ENCODE measurements around the gene HOXB9.
A peak's percentile ranks its signal among the peaks of the same experiment; 100 is the strongest.

The HOXB9 gene

GRCh38 chr17:48626245-48627117 is at the start of gene HOXB9:
Gene HOXB9 (minus strand): TSS chr17:48626358. CDS start chr17:48626269, 89 bp downstream.
- peak in 1 of 2 donors; percentile 37 for DNase-seq (ENCODE audit: low read depth in 2 of 2)

DNA sequence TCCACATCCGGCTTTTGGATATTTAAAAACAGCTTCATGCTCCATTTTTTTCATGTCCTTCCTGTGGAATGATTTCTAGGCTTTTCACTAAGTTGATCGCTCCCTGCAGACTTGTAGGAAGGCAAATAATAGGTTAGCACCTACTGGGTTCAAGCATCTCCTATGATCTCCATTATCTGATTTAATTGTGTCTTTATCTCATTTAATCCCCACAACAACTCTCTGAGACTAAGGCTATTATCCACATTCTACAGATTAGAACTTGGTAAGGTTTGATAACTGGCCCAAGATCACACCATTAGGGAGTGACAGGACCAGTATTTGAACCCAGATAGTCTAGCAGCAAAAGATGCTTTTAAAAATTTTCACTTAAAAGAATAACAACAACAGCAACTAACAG is 46.2 kb upstream of the HOXB9 start:
- DNase-seq (ENCODE audit: low read depth in 2 of 2): no peak

- DNase-seq (ENCODE audit: low read depth in 2 of 2): peak; percentile 21 to 35
Measured at GRCh38 chr17:48671697-48672171, 45.6 kb upstream of the HOXB9 start.

- DNase-seq (ENCODE audit: low read depth in 2 of 2): no peak
Measured at GRCh38 chr17:48663134-48663924, 37.2 kb upstream of the HOXB9 start.

GRCh38 chr17:48655913-48656312 is 29.8 kb upstream of the HOXB9 start:
- no peak for DNase-seq (ENCODE audit: low read depth in 2 of 2)

GRCh38 chr17:48649741-48650140 is 23.6 kb upstream of the HOXB9 start:
- DNase-seq (ENCODE audit: low read depth in 2 of 2): no peak

DNA sequence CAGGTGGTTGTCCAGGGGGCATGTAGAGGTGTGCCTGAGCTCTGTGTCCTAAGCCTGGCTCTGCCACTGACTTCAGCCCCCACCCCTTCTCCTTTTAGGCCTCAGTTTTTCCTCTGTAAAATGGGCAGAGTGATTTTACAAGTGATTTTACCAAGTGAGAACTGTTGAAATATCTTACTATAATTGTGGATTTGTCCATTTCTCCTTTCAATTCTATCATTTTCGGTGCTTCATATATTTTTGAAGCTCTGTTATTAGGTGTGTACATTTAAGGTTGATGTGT is 21.7 kb upstream of the HOXB9 start:
- no peak for DNase-seq (ENCODE audit: low read depth in 2 of 2)

DNA sequence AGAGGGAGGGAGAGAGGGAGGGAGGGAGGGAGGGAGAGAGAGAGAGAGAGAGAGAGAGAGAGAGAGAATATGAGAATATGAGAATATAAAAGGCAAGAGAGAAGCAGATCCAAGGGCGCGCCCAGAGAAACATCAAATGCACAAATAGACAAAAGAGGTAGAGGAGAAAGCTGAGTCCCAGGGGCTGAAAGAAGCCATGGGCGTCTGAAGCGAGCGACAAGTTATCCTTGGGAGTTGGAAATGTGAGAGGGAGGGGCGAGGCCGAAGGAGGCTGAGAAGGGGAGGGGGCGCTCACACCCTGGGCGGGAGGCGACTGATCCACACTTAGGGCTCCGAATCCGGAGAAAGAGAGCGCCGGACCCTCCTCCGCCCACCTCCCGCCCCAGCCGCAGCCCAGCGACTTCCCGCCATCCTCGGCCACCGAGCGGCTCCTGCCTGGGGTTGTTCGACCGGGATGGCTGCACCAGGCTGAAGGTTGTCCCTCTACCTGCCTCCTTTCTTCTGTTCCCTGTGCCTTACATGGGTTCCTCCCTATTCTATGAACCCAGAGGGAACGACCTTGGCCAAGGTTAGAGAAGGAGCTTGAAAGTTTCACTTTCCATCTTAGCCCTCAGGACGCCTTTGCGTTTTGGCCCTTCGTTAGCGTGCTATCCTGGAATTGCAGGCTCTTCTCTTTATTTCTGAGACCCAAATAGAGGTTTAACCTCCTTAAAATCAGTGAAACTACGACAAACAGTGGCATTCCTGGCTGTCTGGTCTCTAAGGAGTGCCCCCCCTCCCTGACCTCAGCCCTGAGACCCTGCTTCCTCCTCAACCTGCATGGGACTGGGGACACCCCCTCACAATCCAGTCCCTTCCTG is 21.2 kb upstream of the HOXB9 start:
- no peak for DNase-seq (ENCODE audit: low read depth in 2 of 2)

GRCh38 chr17:48646183-48647102 is 20.3 kb upstream of the HOXB9 start:
- DNase-seq (ENCODE audit: low read depth in 2 of 2): no peak

DNA sequence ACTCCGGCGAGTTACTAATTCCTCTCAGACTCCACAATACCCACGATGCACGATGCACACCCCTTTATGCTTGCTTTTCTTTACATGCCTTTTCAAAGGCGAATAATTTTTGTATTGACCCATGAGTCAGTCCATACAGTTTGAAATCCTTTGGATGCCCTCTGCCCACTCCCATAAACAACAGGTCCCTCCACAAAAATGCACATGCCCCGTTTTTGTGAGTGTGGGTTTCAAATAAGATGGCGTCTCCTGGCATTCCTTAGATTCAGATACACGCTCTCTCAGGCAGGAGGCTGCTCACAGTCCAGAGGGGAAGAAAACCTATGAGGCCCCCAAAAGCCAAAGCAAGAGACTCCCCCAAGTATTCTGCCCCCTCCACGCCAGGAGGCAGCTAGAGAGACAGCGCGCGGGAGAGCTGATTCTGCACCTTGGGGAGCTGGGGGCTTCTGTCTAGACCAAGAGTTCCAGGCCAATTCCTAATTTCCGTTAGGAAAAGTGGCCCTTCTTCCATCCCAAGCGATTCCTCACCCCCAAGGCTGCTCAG is 19.6 kb upstream of the HOXB9 start:
- DNase-seq (ENCODE audit: low read depth in 2 of 2): no peak

- no peak for DNase-seq (ENCODE audit: low read depth in 2 of 2)
Measured at GRCh38 chr17:48644910-48645557, 18.9 kb upstream of the HOXB9 start.

DNA sequence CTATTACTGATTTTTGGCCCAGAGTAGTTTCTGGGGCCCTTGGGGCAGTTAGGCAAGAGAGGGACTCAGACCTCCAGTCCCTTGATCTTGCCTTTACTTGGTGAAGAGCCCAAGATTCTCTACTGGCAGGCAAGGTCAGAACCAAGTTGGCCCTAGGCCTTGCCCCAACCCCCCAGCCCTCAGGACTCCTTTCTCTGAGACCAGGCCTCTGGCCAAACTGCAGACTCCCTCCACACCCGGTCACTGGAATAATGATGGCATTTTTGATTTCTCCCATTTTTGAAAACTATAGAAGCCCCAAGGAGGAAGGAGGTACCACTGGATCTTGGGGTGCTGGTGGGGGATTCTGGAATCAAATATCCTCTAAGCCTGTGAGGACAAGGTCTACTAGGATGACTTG is 18.0 kb upstream of the HOXB9 start:
- no peak for DNase-seq (ENCODE audit: low read depth in 2 of 2)

- DNase-seq (ENCODE audit: low read depth in 2 of 2): no peak
Measured at GRCh38 chr17:48643697-48644012, 17.5 kb upstream of the HOXB9 start.

- no peak for DNase-seq (ENCODE audit: low read depth in 2 of 2)
Measured at GRCh38 chr17:48642843-48643696, 16.9 kb upstream of the HOXB9 start.

DNA sequence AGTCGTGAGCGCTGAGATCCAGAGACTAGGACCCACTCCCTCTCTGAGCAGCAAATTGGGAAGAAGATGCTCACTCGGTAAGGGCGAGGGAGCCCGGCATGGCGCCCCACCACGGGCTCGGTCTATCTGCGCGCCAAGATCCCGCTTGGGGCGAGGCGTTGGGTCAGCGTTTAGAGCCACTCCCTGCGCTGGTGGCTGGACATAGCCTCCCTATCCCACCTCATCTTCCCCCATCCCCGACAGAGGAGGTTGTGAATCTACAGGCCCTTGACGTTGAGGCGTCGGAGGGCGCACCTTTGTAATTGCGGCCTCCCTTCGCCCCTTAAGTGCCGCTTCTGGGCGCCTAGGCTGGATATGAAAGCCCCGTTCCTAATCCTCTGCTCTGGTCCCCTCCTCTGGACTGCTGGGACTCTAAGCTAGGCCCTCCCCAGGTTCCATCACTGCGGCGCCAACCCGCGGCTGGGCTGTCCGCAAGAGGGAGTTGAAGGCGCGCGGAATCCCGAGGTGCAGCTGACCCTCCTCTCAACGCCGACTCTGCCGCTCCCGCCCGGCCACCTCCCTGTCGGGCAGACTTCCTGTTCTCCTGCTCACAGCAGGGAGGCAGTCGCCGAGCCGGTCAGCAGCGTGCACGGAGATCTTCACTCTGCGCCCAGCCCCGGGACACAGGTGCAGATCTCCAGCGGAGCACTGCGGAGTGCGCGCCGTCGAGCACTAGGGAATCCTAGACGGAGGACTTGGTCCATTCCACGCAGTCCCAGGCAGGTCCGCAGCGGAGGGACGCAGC is 16.1 kb upstream of the HOXB9 start:
- no peak for DNase-seq (ENCODE audit: low read depth in 2 of 2)

DNA sequence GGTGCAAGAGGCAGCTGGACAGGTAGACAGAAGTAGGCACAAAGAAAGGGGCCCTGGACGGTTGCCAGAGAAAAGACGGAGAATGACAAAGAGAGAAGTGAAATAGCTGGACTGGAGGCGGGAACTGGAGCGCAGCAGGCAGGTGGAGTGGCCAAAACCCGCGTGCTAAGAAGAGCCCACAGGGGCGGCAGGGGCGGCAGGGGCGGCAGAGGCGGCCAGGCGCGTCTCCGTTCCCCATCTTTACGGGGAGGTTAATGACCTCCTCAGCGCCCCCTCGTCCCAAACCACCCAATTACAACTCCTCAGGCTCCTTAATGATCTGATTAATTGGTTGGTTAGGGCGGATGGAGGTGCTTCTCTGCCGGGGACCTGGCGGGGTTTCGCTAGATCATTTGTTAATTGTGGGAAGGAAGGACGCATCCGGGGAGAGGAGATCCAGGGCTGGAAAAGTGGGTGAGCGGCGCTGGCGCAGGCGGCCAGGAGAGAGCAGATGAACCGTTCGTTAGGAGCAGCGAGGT is 15.4 kb upstream of the HOXB9 start:
- no peak for DNase-seq (ENCODE audit: low read depth in 2 of 2)

DNA sequence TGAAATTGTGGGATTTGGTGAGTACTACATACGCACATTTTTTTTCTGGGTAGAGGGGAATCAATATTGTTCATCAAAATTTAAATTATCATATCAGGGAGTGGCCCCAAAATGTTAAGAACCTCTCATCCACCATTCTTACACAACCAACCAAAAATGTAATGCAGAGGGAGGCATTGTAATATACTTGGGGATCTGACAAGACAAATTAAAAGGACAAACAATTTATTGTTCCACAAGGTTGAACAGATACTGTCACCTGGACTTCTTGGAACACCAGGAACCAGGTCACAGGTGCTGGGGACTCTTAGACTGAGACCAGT is 14.7 kb upstream of the HOXB9 start:
- no peak for DNase-seq (ENCODE audit: low read depth in 2 of 2)
